ENCODE results near the gene UBASH3A. TPM values are rescaled to one million over a fixed set of nuclear protein-coding genes. Genes with fewer than 3 reads are reported as not detected.
A peak's percentile ranks its signal among the peaks of the same experiment; 100 is the strongest.

Gene UBASH3A
- total RNA-seq, 3 donors from 2014 or later, result 0.32 to 1.5 (median 0.66) TPM

GRCh38 chr21:42431196-42431595 lies 27.5 kb downstream of the UBASH3A start:
- Histone ChIP-seq H3K36me3 (no peaks in the 10 kb centered on the region), H3K27ac (no peak overlapping the region), H3K4me3 (no peak overlapping the region), H3K4me1 (no peaks in the 10 kb centered on the region), H3K27me3 (peaks cover 3 to 8% of the 10 kb centered on the region in 2 donors), H3K9me3 (peaks cover 0 to 9% of the 10 kb centered on the region in 2 donors)
- TF ChIP-seq POLR2AphosphoS5 (IDR thresholded peaks at IDR 0.05) (no peak), POLR2A (IDR thresholded peaks at IDR 0.05) (no peak), CTCF (IDR thresholded peaks at IDR 0.05) (no peak)
- peak in 1 of 2 donors; percentile 20 for DNase-seq (ENCODE audit: low spot score in 2 of 2)
- intact Hi-C loops (cut with DNase I; ENCODE audit: low total_unique reads), result loop anchor here (5.0 kb wide), 1 partner anchor 444 kb away; no protein-coding TSS in a partner anchor

DNA sequence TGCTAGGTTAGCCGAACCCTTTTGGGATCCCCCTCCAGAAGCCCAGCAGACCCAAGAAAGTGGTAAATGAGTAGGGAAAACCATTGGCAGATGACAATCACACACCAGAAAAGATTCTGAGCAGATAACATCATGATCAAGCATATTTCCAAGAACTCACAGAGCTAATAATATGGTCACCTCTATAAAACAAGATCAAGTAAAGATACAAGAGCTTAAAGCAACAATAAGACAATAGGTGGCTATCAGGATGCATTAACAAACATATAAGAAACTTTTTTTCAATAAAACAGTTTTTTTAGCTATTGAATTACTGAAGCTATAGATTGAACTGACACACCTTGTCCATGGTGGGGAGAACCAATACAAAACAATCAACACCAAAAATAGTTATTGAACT lies 29.0 kb downstream of the UBASH3A start:
- no peak overlapping the region for H3K27ac ChIP-seq
- TF ChIP-seq POLR2AphosphoS5 (IDR thresholded peaks at IDR 0.05), result no peak
- no peak for TF ChIP-seq CTCF (IDR thresholded peaks at IDR 0.05)
- TF ChIP-seq POLR2A (IDR thresholded peaks at IDR 0.05), result no peak
- H3K9me3 ChIP-seq, result peaks cover 0 to 9% of the 10 kb centered on the region in 2 donors
- intact Hi-C loops (cut with DNase I; ENCODE audit: low total_unique reads), result loop anchor here (5.0 kb wide), 1 partner anchor 445 kb away; no protein-coding TSS in a partner anchor
- no peak overlapping the region for H3K4me3 ChIP-seq
- H3K4me1 ChIP-seq, result no peaks in the 10 kb centered on the region
- no peak for DNase-seq (ENCODE audit: low spot score in 2 of 2)
- H3K36me3 ChIP-seq, result no peaks in the 10 kb centered on the region
- H3K27me3 ChIP-seq, result peaks cover 3 to 6% of the 10 kb centered on the region in 2 donors

DNA sequence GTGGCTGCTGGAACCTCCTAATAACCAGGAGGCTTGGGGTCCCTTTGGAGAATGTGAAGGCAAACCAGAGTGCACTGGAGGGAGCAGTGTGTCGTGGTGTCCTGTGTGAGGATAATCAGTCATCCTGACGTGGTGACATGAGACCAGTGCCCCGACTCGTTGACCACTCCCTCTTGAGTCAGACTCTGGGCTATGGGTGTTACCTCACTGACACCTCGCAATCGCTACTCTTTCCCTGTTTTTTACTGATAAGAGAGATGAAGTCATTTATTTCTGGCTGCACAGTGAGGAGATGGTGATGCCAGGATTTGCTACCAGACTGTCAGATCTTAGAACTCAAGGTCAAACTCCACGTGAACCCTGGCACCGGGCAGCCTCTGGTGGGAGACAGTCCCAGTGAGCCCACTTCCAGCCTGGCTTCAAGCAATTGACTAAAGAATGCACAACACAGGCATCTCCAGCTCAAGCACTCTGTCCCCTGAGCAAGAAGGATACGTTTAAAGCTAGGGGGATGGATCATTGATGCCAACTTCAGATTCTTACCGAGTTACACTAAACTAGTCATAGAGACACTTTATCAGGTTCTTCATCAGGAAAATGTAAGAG lies 30.3 kb downstream of the UBASH3A start:
- H3K27me3 ChIP-seq, result peaks cover 3 to 6% of the 10 kb centered on the region in 2 donors
- H3K4me1 ChIP-seq, result no peaks in the 10 kb centered on the region
- no peak for TF ChIP-seq CTCF (IDR thresholded peaks at IDR 0.05)
- no peak for TF ChIP-seq POLR2AphosphoS5 (IDR thresholded peaks at IDR 0.05)
- TF ChIP-seq POLR2A (IDR thresholded peaks at IDR 0.05), result no peak
- no peaks in the 10 kb centered on the region for H3K36me3 ChIP-seq
- no peak overlapping the region for H3K4me3 ChIP-seq
- no peak overlapping the region for H3K27ac ChIP-seq
- intact Hi-C loops (cut with DNase I; ENCODE audit: low total_unique reads), result loop anchor here (5.0 kb wide), 1 partner anchor 447 kb away; no protein-coding TSS in a partner anchor
- peaks cover 0 to 9% of the 10 kb centered on the region in 2 donors for H3K9me3 ChIP-seq
- no peak for DNase-seq (ENCODE audit: low spot score in 2 of 2)

DNA sequence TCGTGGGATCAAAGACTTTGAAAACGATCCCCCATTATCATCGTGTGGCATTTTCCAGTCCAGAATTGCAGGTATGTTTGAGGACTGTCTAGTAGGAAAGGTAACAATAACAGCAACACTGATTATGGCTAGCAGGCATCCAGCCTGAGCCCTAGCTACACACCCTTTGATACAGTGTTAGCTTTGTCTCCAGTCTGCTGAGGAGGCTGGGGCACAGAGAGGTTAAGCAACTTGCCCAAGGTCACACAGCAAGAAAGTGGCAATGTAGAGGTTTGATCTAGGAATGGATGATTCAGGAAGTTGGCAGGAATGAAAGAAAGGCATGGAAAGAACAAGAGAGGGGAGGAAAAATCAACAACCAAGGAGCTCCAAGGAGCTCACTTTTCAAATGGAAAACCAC lies 31.2 kb downstream of the UBASH3A start:
- peaks cover 0 to 9% of the 10 kb centered on the region in 2 donors for H3K9me3 ChIP-seq
- H3K27me3 ChIP-seq, result peaks cover 3 to 6% of the 10 kb centered on the region in 2 donors
- no peaks in the 10 kb centered on the region for H3K36me3 ChIP-seq
- DNase-seq (ENCODE audit: low spot score in 2 of 2), result no peak
- no peak overlapping the region for H3K27ac ChIP-seq
- TF ChIP-seq CTCF (IDR thresholded peaks at IDR 0.05), result no peak
- no peak for TF ChIP-seq POLR2A (IDR thresholded peaks at IDR 0.05)
- TF ChIP-seq POLR2AphosphoS5 (IDR thresholded peaks at IDR 0.05), result no peak
- intact Hi-C loops (cut with DNase I; ENCODE audit: low total_unique reads), result loop anchor here (5.0 kb wide), 1 partner anchor 448 kb away; no protein-coding TSS in a partner anchor
- H3K4me3 ChIP-seq, result no peak overlapping the region
- H3K4me1 ChIP-seq, result no peaks in the 10 kb centered on the region

- no peak for TF ChIP-seq POLR2AphosphoS5 (IDR thresholded peaks at IDR 0.05)
- TF ChIP-seq CTCF (IDR thresholded peaks at IDR 0.05), result no peak
- TF ChIP-seq POLR2A (IDR thresholded peaks at IDR 0.05), result no peak
- no peak overlapping the region for H3K27ac ChIP-seq
- peaks cover 3 to 6% of the 10 kb centered on the region in 2 donors for H3K27me3 ChIP-seq
- no peak for DNase-seq (ENCODE audit: low spot score in 2 of 2)
- no peaks in the 10 kb centered on the region for H3K36me3 ChIP-seq
- no peak overlapping the region for H3K4me3 ChIP-seq
- H3K4me1 ChIP-seq, result no peaks in the 10 kb centered on the region
- peaks cover 0 to 9% of the 10 kb centered on the region in 2 donors for H3K9me3 ChIP-seq
- intact Hi-C loops (cut with DNase I; ENCODE audit: low total_unique reads), result no loop called here
Observed at GRCh38 chr21:42435401-42435800, 31.7 kb downstream of the UBASH3A start.
